OCI-LY7 (cell line): ENCODE data around the gene CCDC190. TPM values are rescaled to one million over a fixed set of nuclear protein-coding genes. Genes with fewer than 3 reads are reported as not detected.

Experiments used
- BruUV-seq: library from RNA; stranded (reverse); fragments of 400-500 nt; replicated peaks from 2 replicates; lab custom pipeline; 2021; lab: Mats Ljungman, UMichigan
- CTCF ChIA-PET: fragments of 300-600 bp; sonication (Branson Sonifier 250); formaldehyde crosslinking; loops from one replicate; lab custom pipeline; 2022; ENCODE audit warnings: antibody characterized with exemption; ENCODE audit not compliant: unreplicated experiment; lab: Charles Lee
- POLR2A ChIA-PET: fragments of 300-600 bp; sonication (Branson Sonifier 250); formaldehyde crosslinking; loops from one replicate; lab custom pipeline; 2022; ENCODE audit warnings: antibody characterized with exemption; lab: Charles Lee
- DNase-seq: peaks from one replicate; pipeline ENCODE4 v3.0.0-alpha.2; 2015; ENCODE audit warnings: low spot score
- H2AFZ ChIP-seq: fragments of 200-600 bp; sonication (generic), shearing (Covaris generic); 2 replicates; pipeline ENCODE4 v1.6.1; 2014; ENCODE audit warnings: mild to moderate bottlenecking, antibody characterized with exemption, low read length, moderate library complexity
- H3K27ac ChIP-seq: fragments of 200-600 bp; sonication (generic); 2 replicates; pipeline ENCODE4 v1.5.1; 2014; ENCODE audit warnings: mixed run types, low read depth, mild to moderate bottlenecking, moderate library complexity, low read length, inconsistent platforms; ENCODE audit not compliant: poor library complexity, severe bottlenecking
- H3K36me3 ChIP-seq: fragments of 200-600 bp; sonication (generic); 2 replicates; pipeline ENCODE4 v1.6.1; 2014; ENCODE audit warnings: mild to moderate bottlenecking, antibody characterized with exemption, low read length, moderate library complexity, mixed read lengths; ENCODE audit not compliant: insufficient read depth
- H3K4me1 ChIP-seq: fragments of 200-600 bp; sonication (generic); 2 replicates; pipeline ENCODE4 v1.5.1; 2014; ENCODE audit warnings: mild to moderate bottlenecking, low read length; ENCODE audit not compliant: insufficient read depth, poor library complexity, severe bottlenecking
- H3K4me2 ChIP-seq: fragments of 200-600 bp; sonication (generic); 2 replicates; pipeline ENCODE4 v1.6.1; 2014; ENCODE audit warnings: mild to moderate bottlenecking, low read length
- H3K4me3 ChIP-seq: fragments of 200-600 bp; sonication (generic); 2 replicates; pipeline ENCODE4 v1.5.1; 2014; ENCODE audit warnings: mild to moderate bottlenecking, low read depth, low read length; ENCODE audit not compliant: poor library complexity, severe bottlenecking
- H3K79me2 ChIP-seq: fragments of 200-600 bp; sonication (generic); 2 replicates; pipeline ENCODE4 v1.6.1; 2016; ENCODE audit warnings: low read depth, mild to moderate bottlenecking, low read length, moderate library complexity, mixed read lengths; ENCODE audit not compliant: insufficient read depth
- H3K9me2 ChIP-seq: fragments of 200-600 bp; sonication (generic); 2 replicates; pipeline ENCODE4 v1.6.1; 2016; ENCODE audit warnings: mild to moderate bottlenecking, low read length, mixed read lengths; ENCODE audit not compliant: insufficient read depth
- H3K9me3 ChIP-seq: fragments of 200-600 bp; sonication (generic); 2 replicates; pipeline ENCODE4 v1.6.1; 2014; ENCODE audit warnings: mild to moderate bottlenecking, mixed run types, low read length, mixed read lengths
- H4K20me1 ChIP-seq: fragments of 200-600 bp; sonication (generic); 2 replicates; pipeline ENCODE4 v1.6.1; 2014; ENCODE audit warnings: mild to moderate bottlenecking, antibody characterized with exemption, low read length, moderate library complexity, mixed read lengths; ENCODE audit not compliant: insufficient read depth
- EZH2phosphoT487 ChIP-seq: fragments of 200-600 bp; sonication (generic); IDR thresholded peaks from 2 replicates; pipeline ENCODE4 v1.6.1; 2018; ENCODE audit warnings: low read depth, borderline replicate concordance, mild to moderate bottlenecking, mixed run types, antibody characterized with exemption, low read length, moderate library complexity, mixed read lengths
- intact Hi-C: fragments of 100-400 bp; cut with micrococcal nuclease; formaldehyde crosslinking; loops from one replicate; pipeline ENCODE4 v1.10.0; 2022; ENCODE audit not compliant: unreplicated experiment
- total RNA-seq, 2 experiments: library from RNA; depleted of rRNA in 1 of 2; stranded (reverse); fragments of >200 nt in 1 of 2; shearing (Covaris generic) in 1 of 2; gene quantifications; 2 replicates each; pipeline ENCODE4 v1.2.3, GENCODE V29; 2014 to 2022
- TF ChIP-seq, protein P1 (sequence below): fragments of 200-600 bp; sonication (generic); conservative IDR thresholded peaks from 2 replicates; pipeline ENCODE4 v1.5.1; 2014; ENCODE audit warnings: mild to moderate bottlenecking, antibody characterized with exemption, low read length, moderate library complexity, mixed read lengths

Gene CCDC190
- total RNA-seq, 2 experiments from 2014 or later, result not detected

DNA sequence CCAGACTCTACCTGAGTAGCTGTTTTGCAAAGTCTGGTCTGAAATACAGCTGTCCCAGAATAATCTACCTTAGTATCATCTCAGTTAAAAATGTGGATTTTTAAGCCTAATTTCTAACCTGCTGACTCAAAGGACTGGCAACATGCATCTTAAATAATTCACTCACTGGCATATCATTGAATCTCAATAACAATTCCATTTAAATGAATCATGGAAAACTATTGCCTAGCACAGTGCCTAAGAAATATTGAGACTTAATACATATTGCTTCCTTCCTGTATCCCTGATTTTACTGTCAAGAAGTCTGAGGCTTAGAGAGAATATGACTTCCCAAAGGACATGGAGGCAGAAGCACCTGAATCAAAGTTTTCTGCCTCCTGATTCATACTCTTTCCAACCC is 3.1 kb downstream of the CCDC190 start:
- Histone ChIP-seq H3K4me2 (no peak overlapping the region), H3K27ac (no peak overlapping the region), H3K9me2 (no peaks in the 10 kb centered on the region), H4K20me1 (no peaks in the 10 kb centered on the region), H3K79me2 (no peaks in the 10 kb centered on the region), H3K4me3 (no peak overlapping the region), H2AFZ (no peak overlapping the region), H3K4me1 (no peaks in the 10 kb centered on the region), H3K36me3 (no peaks in the 10 kb centered on the region), H3K9me3 (no peaks in the 10 kb centered on the region)
- no TSS peak for BruUV-seq
- ChIA-PET CTCF (no interaction called here), POLR2A (interaction anchor here (0.6 kb wide), 1 partner anchor 31 kb away, joined by 3 read pairs; no protein-coding TSS in a partner anchor)
- intact Hi-C loops, result no loop called here
- DNase-seq, result no peak
- TF ChIP-seq, protein P1, sequence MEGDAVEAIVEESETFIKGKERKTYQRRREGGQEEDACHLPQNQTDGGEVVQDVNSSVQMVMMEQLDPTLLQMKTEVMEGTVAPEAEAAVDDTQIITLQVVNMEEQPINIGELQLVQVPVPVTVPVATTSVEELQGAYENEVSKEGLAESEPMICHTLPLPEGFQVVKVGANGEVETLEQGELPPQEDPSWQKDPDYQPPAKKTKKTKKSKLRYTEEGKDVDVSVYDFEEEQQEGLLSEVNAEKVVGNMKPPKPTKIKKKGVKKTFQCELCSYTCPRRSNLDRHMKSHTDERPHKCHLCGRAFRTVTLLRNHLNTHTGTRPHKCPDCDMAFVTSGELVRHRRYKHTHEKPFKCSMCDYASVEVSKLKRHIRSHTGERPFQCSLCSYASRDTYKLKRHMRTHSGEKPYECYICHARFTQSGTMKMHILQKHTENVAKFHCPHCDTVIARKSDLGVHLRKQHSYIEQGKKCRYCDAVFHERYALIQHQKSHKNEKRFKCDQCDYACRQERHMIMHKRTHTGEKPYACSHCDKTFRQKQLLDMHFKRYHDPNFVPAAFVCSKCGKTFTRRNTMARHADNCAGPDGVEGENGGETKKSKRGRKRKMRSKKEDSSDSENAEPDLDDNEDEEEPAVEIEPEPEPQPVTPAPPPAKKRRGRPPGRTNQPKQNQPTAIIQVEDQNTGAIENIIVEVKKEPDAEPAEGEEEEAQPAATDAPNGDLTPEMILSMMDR, result no peak
- TF ChIP-seq EZH2phosphoT487, result no peak

DNA sequence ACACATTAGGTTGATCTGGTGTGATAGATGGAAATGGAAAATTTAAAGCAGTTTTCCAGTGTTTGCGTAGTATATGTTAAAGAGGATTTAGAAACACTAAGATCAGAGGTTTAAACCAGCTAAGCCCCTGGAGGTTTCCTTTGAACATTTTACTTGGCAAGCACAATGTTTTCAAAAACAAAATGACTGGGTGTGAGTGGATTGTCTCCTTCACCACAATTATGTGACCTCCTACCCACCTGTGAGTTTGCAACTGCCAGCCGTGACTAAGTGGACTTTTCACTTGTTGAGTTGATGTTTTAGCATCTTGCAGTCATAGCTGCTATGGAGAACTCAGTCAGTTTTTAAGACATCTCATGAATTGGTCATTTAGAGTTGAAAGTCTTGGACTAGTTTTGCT is 4.7 kb downstream of the CCDC190 start:
- TF ChIP-seq, protein P1, result no peak
- TF ChIP-seq EZH2phosphoT487, result no peak
- Histone ChIP-seq H3K4me1 (no peaks in the 10 kb centered on the region), H3K36me3 (no peaks in the 10 kb centered on the region), H4K20me1 (no peaks in the 10 kb centered on the region), H3K27ac (no peak overlapping the region), H3K9me2 (no peaks in the 10 kb centered on the region), H3K4me2 (no peak overlapping the region), H3K4me3 (no peak overlapping the region), H2AFZ (no peak overlapping the region), H3K9me3 (no peaks in the 10 kb centered on the region), H3K79me2 (no peaks in the 10 kb centered on the region)
- CTCF ChIA-PET, result no interaction called here
- BruUV-seq, result no TSS peak
- DNase-seq, result no peak
- POLR2A ChIA-PET, result no interaction called here
- intact Hi-C loops, result no loop called here

DNA sequence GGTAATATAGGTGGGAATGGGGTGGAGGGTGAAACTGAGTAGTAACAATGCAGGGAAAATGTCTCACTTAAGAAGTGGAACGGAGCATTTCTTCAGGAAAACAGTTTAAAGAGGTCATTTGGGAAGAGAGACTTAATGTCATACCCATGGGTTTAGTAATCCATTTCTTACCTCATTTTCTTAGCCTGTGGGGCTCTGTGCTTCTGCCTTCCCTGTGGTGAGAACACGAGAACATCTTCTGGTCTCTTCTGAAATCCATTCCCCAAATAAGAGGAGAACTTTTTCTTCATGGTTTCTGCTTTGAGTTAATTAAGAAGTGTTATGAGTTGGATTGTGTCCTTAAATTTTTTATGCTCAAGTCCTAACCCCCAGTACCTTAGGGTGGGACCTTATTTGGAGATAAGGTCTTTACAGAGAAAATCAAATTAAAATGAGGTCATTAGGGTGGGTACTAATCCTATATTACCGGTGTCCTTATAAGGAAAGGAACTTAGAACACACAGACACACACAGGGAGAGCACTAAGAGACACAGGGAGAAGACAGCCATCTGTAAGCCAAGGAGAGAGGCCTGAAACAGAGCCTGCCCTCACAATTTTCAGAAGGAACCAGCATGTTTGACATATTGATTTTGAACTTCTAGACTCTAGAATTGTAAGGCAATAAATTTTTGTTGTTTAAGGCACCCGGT is 5.4 kb downstream of the CCDC190 start:
- no peak for DNase-seq
- no peak overlapping the region for H2AFZ ChIP-seq
- no peak overlapping the region for H3K4me2 ChIP-seq
- intact Hi-C loops, result loop anchor here (2.0 kb wide), 1 partner anchor 459 kb away; no protein-coding TSS in a partner anchor
- H3K4me3 ChIP-seq, result no peak overlapping the region
- H3K9me2 ChIP-seq, result no peaks in the 10 kb centered on the region
- no TSS peak for BruUV-seq
- TF ChIP-seq, protein P1, result no peak
- TF ChIP-seq EZH2phosphoT487, result no peak
- H3K4me1 ChIP-seq, result no peaks in the 10 kb centered on the region
- CTCF ChIA-PET, result no interaction called here
- no peaks in the 10 kb centered on the region for H3K36me3 ChIP-seq
- no peaks in the 10 kb centered on the region for H3K79me2 ChIP-seq
- H4K20me1 ChIP-seq, result no peaks in the 10 kb centered on the region
- no peak overlapping the region for H3K27ac ChIP-seq
- POLR2A ChIA-PET, result no interaction called here
- H3K9me3 ChIP-seq, result no peaks in the 10 kb centered on the region
